GM19035 (cell line): ENCODE measurements around the gene HMGCS2.

Source experiments
- ATAC-seq: cut with Tn5 transposase; IDR thresholded peaks from one replicate; pipeline ENCODE4 v1.9.1; 2021; ENCODE audit not compliant: unreplicated experiment

The HMGCS2 gene

GRCh38 chr1:119703666-119704450, 64.8 kb downstream of the HMGCS2 start:
- no peak for ATAC-seq

- no peak for ATAC-seq
Measured at GRCh38 chr1:119702384-119702783, 66.3 kb downstream of the HMGCS2 start.

- ATAC-seq: no peak
Measured at GRCh38 chr1:119701659-119702058, 67.0 kb downstream of the HMGCS2 start.

GRCh38 chr1:119700326-119700725, 68.4 kb downstream of the HMGCS2 start:
- no peak for ATAC-seq
